GM11168 (cell line): ENCODE data around the gene PPP2CA.
"Not testable (repeated sequence)": the region's sequence is repeated elsewhere in the genome, so short reads cannot be mapped to it uniquely, and the experiment has no call there.

Source experiments
- in situ Hi-C: fragments of 300-500 bp; cut with MboI; formaldehyde crosslinking; loops from one replicate; pipeline ENCODE4 v1.12.0; 2022; ENCODE audit warnings: low sequenced_read_pairs; ENCODE audit not compliant: unreplicated experiment

The PPP2CA gene

GRCh38 chr5:134246771-134247427 is 21.0 kb upstream of the PPP2CA start:
- in situ Hi-C loops = no loop called here

DNA sequence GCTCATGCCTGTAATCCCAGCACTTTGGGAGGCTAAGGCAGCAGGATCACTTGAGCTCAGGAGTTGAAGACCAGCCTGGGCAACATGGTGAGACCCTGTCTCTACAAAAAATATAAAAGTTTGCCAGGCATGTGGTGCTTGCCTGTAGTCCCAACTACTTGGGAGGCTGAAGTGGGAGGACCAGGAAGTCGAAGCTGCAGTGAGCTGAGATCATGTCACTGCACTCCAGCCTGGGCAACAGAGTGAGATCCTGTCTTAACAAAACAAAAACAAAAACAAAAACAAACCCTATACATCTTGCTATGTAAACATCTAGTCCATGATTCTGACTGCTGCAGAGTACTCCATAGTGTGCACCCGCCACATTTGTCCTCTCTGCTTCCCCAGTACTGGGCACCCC is 19.8 kb upstream of the PPP2CA start:
- in situ Hi-C loops = no loop called here

DNA sequence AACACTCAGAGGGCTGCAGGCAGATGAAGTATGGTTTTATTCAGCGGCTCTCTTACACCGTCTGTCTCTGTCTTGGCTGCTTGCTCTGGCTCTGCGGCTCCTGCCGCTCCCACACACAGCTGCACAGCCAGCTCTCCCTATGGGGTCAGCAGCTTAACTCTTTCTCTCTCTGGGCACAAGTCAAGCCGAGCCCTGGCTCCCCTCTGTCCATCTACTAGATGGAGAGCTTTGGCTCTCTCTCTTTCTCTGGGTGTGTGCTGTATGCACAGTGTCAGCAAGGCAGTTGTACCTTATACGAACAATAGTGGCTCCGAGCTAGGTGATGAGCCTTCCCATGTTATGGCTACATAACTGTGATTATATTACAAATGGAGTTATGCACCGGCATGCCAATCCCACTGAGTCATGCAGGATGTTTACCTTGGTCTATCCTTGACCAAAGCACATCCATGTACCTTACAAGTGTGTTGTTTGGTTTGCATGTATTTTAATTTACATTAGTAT is 19.3 kb upstream of the PPP2CA start:
- in situ Hi-C loops = no loop called here

GRCh38 chr5:134242146-134242545 is 16.3 kb upstream of the PPP2CA start:
- in situ Hi-C loops = no loop called here

DNA sequence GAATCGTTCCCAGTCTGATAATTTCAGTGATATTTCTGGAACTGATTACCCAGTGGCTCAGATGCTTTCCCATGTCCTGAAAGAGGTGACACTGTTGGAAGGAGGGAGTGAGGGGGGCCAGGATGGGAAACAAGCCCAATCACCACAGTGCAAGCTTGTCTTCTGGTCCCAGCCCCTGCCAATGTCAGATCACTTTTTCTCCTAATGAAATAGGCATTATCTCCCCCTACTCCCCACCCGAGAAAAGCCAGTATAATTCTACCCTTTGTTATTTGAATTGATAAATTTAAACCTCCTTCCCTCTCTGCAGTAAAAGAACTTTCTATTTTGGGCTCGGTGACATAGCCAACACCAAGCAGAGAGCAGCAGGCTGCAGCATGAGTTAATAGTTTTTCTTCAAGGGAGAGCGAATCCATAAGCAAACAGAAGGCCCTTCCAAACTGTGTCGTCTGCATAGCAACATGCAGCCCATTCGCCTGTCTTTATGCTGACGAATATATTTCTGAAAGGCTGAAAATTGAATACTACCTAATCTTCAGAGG is 14.6 kb upstream of the PPP2CA start:
- in situ Hi-C loops = no loop called here

GRCh38 chr5:134236820-134237219 is 10.9 kb upstream of the PPP2CA start:
- in situ Hi-C loops = no loop called here

- in situ Hi-C loops = no loop called here
Measured at GRCh38 chr5:134236318-134236717, 10.4 kb upstream of the PPP2CA start.

- in situ Hi-C loops = no loop called here
Measured at GRCh38 chr5:134228624-134229023, 2.8 kb upstream of the PPP2CA start.

DNA sequence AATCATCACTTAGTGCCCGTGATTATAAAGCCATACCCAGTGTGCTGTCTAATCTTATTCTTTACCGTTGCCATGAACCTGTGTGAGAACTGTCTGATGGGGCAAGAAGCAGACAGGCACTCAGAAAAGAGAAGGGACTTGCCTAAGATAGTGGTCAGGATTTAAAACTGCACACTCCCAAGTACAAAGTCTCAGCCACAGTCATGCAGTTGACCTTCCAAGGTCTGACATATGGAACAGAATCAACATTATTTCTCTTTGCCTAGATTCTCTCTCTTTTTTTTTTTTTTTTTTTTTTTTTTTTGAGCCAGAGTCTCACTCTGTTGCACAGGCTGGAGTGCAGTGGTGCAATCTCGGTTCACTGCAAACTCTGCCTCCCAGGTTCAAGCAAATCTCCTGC is 1.9 kb upstream of the PPP2CA start:
- in situ Hi-C loops = no loop called here

DNA sequence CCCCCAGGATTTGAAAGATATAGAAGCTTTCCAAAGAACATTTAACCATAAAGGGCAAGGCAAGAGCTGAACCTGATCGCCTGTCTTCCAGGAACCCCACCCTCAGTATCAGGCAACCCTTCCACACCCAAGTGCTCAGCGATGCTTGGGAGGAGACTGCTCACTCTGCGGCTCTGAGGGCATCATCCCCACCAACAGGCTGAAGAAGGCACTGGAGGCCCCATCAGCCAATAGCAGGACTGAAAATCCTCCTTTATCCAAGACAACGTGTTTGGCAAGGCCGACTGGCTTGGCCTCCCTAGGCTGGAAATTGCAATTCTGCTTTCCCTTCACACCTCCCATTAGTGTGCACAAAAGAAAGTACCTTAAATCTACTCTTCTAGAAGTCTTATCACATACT is 1.4 kb upstream of the PPP2CA start:
- in situ Hi-C loops = no loop called here

GRCh38 chr5:134226441-134227192 is 744 bp upstream of the PPP2CA start:
- in situ Hi-C loops = no loop called here

DNA sequence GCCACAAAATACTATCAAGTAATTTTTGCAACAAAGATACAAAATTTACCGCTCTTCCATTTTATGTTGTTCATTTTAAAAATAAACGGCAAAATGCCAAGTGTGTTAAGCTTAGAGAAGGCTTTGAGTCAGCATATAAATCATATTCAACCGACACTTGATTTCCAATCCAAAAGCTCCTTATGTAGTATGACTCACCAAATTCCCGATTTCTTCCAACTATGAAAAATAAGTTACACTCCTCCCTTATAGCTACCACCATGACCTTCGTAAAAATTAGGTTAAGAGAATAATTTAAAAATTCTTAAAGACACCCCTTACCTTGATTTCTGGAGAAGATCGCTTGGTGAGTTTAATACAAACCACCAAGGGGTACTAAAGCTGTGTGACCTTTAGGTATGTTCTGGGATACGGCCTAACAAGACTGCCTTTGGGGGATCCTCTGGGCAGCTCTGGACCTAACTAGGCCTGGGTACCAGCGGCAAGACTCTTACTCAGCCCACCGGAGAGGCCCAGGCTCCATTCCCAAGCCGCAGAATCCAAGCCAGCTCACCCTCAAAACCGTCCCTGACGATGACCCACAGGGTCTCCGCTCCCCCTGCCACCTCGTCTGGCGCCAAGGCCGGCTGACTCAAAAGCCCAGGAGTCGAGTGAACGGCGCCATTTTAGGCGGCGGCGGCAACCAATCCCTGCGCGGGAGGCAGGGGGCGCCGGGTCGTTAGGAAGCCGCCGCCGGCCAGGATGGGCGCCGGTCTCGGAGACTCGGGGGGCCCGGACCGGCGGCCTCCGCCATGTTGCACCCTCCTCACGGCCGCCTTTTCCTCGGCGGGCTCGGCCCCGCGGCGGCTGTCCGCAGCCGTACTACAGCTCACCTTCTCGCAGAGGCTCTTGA is 739 bp downstream of the PPP2CA start:
- in situ Hi-C loops = no loop called here

GRCh38 chr5:134223406-134224248 is 2.2 kb downstream of the PPP2CA start:
- in situ Hi-C loops = no loop called here

GRCh38 chr5:134221690-134222089 is 4.2 kb downstream of the PPP2CA start:
- in situ Hi-C loops = not testable (repeated sequence)

DNA sequence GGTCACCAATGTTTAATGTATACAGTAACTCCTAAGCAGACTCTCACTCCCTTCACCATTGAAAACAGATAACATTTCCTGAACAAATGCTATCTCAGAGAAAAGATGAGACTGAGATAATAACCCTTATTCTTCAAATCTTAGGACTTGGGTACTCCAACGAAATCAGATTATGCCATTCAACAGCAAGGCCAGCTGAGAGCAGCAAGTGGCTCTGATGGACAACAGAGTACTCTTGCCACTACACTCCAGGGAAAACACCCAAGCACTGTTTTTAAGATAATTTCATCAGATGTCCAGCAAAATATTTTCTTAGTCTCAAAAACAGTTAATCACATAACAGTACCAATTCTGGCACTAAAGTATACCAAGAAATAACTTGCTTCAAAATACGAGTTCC is 10.1 kb downstream of the PPP2CA start:
- in situ Hi-C loops = no loop called here

DNA sequence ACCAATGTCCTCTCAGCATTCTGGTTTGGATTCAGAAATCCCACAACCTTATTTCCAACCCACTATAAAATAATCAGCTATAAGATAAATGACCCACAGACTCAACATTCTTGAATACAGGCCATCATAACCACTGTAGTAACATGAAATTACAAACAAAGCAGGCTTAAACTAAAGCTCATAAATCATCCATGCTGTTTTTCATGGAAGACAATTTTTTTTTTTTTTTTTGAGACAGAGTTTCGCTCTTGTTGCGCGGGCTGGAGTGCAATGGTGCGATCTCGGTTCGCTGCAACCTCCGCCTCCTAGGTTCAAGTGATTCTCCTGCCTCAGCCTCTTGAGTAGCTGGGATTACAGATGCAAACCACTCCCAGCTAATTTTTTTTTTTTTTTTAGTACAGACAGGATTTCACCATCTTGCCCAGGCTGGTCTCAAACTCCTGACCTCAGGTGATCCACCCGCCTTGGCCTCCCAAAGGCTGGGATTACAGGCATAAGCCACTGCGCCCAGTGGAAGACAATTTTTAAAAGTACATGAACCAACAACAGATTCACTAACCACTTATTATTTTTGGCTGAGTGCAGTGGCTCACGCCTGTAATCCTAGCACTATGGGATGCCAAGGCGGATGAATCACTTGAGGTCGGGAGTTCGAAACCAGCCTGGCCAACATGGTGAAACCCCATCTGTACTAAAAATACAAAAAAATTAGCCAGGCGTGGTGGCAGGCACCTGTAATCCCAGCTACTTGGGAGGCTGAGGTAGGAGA is 14.4 kb downstream of the PPP2CA start:
- in situ Hi-C loops = not testable (repeated sequence)

DNA sequence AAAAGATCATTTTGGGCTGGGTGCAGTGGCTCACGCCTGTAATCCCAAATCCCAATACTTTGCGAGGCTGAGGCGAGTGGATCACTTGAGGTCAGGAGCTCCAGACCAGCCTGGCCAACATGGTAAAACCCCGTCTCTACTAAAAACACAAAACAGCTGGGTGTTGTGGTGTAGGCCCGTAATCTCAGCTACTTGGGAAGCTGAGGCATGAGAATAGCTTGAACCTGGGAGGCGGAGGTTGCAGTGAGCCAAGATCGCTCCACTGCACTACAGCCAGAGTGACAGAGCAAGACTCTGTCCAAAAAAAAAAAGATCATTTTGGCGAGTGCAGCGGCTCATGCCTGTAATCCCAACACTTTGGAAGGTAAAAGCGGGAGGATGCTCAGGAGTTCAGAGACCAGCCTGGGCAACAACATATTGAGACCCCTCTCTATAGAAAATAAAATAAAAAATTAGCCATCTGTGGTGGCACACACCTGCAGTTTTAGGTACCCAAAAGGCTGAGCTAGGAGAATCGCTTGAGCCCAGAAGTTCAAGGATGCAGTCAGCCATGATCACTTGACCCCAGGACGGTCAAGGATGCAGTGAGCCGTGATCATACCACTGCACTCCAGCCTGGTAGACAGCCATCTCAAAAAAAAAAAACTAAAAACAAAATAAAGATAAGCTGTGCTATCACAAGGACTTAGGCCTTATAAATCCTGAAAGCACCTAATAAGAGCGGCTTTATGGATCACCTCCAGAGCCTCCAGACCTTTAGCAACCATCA is 16.2 kb downstream of the PPP2CA start:
- in situ Hi-C loops = loop anchor here (10.0 kb wide), 1 partner anchor 155 kb away; the partner anchor contains the start of gene CDKL3

- in situ Hi-C loops = loop anchor here (10.0 kb wide), 1 partner anchor 157 kb away; the partner anchor contains the start of gene CDKL3
Measured at GRCh38 chr5:134207696-134208095, 18.2 kb downstream of the PPP2CA start.
